ENCODE measurements around the gene TRIM24.

The TRIM24 gene

DNA sequence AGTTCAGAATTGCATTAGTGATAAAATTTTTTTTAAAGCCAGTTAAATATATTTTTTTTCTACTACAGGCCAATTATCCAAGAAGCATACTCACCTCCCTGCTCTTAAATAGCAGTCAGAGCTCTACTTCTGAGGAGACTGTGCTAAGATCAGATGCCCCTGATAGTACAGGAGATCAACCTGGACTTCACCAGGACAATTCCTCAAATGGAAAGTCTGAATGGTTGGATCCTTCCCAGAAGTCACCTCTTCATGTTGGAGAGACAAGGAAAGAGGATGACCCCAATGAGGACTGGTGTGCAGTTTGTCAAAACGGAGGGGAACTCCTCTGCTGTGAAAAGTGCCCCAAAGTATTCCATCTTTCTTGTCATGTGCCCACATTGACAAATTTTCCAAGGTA is 119.1 kb downstream of the TRIM24 start:
- no peak for DNase-seq (ENCODE audit: low spot score)

DNA sequence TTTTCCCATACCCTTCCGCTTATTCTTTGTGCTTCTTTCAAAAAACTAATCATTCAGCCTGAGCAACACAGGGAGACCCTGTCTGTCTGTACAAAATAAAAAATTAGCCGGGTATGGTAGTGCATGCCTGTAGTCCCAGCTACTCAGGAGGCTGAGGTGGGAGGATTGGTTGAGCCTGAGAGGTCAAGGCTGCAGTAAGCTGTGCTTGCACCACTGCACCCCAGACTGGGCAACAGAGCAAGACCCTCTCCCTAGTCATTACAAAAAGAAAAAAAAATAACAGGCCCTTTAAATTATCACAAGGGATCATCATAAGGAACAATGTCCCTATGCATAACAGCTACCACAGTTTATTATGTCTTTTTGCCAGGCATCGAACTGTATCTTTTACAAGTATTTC is 119.6 kb downstream of the TRIM24 start:
- no peak for DNase-seq (ENCODE audit: low spot score)

DNA sequence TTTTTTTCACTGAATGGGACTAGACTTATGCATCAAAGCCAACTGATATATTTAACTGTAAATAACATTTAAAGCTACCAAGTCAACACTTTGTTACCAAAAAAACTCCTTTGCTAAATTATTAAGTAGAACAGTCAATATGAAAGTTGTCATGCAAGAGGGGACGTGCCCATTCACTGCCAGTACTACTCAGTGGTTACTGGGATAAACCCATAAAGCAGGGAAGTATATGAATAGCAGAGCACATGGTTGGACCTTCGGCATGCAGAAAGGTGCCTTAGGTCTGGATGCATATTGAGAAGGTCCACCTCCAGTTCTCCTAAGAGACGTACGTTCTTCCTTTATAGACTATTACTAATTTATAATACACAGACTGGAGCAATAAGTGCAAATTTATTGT is 121.0 kb downstream of the TRIM24 start:
- DNase-seq (ENCODE audit: low spot score): no peak

DNA sequence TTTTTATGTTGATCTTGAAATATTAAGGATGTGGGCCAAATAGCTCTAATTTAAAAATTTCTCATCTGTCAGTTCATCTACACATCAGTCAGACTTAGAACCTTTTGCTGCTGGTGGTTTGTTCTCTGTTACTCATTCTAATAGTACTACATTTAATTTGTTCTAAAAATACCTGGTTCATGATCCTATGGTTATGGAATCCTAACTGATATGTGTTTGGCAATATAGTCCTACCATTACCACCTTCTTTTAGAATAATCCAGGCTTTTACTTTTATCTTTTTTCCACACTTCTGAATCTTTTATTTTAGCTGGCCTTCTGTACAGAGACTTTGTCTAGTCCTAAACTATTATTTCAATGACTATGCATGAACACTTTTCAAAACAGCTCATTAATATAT is 124.2 kb downstream of the TRIM24 start:
- DNase-seq (ENCODE audit: low spot score): no peak

DNA sequence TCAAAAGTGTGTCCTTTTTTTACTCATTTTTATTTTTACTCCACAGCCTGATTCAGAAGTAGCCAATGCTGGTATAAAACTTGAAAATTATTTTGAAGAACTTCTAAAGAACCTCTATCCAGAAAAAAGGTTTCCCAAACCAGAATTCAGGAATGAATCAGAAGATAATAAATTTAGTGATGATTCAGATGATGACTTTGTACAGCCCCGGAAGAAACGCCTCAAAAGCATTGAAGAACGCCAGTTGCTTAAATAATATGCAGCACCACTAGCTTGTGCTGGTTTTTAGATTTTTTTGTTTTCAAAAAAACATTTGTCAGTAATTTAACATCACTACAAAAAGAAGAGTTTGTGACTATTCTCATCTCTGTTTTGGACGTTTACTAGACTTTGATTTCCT is 124.6 kb downstream of the TRIM24 start:
- no peak for DNase-seq (ENCODE audit: low spot score)

DNA sequence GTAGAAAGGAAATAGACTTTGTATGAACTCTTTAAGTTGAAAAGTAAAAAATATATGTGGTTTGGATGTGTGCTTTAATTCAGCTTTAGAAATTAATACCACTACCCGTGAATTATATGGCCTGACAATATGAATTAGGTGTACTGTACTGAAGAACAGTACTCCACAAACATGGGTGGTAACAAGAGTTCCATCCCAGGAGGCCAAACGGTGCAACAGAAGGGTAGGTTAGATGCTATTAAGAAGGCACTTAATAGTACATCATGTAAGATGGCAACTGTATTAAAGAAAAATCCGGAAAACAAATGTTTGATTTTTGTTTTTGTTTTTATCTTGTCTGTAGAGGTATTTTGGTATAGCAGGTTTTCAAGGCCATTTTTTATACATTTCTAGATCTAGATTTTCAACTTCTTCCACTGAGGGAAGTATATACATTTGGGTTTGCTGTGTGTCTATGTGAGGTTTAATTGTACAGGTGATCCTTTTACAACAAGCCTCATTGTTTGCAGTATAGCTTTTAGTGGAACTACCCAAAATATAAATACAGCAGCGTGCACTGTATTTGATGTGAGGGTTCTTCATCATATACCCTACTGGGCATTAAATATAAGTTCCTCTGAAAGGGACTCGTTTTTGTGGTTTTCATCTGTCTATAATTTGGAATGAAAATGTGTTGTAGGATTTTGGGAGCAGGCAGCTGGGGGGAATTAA is 125.4 kb downstream of the TRIM24 start:
- DNase-seq (ENCODE audit: low spot score): no peak

DNA sequence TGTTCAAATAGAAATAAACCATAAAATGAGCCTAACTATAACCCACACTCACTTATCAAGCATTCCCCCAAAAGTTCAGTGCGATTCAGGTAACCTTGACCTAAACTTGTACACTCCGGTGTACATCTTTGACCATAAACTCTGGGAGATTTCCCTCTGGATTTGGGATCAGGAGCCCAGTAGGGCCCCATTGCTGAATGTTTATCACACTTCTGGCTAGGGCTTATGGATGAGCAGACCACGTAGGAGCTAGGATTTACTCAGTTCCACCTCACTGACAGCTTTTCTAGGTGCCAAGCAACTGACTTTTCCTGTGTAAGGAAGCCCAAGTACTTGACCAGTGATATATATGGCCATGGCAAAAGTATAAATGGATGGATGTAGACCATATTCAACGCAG is 127.4 kb downstream of the TRIM24 start:
- DNase-seq (ENCODE audit: low spot score): no peak

DNA sequence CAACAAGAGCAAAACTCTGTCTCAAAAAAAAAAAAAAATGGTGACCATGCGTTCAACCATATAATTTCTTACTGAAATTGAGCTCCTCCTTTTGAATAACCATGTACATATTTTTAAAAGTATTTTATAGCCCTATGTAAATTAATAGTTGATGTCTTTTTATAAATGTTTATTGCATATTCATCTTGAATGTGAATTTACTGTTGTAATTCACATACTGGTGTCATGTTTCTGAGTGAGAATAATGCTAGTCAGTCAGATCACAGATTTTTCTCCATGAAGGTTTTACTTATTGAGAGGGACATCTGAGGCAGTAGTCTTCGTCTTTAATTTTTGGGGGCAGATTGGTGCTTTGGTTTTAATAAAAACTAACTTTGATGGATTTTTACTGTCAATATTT is 128.9 kb downstream of the TRIM24 start:
- DNase-seq (ENCODE audit: low spot score): no peak

DNA sequence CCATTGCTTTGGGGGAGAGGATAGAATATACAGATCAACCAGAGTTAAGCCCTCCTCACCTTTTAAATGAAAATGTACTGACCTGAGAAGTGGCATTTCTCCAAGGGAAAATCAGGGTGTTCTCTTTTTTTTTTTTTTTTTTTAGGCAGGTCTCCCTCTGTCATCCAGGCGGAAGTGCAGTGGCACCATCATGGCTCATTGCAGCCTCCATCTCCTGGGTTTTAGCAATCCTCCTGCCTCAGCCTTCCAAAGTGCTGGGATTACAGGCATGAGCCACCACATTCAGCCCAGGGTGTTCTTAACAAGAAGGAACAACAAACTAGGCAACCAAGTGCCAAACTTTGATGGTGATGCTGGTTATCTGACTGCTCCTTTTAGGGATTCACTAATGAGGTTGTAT is 130.1 kb downstream of the TRIM24 start:
- no peak for DNase-seq (ENCODE audit: low spot score)

DNA sequence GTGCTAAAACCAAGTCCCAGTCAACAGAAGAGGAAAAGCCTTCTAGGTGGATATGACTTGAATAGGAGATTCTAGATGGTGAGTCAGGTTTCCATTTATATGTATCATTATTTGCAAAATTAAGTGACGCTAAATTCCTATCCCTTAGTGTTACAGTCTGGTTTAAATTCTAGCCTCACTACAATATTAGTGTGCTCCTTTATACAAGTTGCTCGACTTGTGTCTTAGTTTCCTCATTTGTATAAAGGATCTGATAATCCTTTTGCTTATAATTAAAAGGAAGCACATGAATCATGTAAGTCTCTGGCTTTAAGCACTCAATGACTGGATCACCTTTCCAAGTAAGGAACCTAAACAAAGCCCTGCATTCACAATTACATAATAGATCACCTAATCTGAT is 135.4 kb downstream of the TRIM24 start:
- no peak for DNase-seq (ENCODE audit: low spot score)

DNA sequence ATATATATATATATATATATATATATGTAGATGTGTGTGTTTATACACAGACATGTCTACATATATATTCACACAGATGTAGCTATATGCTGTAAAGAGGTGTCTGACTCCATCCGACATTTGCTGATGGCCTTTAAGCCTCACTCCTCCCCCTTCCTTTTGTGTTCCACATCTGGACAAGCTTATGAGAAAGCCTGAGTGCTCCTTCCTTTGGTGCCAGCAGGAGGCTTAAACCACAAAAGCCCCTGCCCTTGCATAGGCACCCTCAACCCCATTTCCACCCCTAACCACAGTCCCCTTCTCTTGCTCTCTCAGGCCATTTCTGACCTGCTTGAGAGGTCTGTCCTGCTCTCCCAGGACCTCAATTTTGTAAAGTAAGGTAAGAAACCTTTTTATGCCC is 142.4 kb downstream of the TRIM24 start:
- DNase-seq (ENCODE audit: low spot score): no peak

DNA sequence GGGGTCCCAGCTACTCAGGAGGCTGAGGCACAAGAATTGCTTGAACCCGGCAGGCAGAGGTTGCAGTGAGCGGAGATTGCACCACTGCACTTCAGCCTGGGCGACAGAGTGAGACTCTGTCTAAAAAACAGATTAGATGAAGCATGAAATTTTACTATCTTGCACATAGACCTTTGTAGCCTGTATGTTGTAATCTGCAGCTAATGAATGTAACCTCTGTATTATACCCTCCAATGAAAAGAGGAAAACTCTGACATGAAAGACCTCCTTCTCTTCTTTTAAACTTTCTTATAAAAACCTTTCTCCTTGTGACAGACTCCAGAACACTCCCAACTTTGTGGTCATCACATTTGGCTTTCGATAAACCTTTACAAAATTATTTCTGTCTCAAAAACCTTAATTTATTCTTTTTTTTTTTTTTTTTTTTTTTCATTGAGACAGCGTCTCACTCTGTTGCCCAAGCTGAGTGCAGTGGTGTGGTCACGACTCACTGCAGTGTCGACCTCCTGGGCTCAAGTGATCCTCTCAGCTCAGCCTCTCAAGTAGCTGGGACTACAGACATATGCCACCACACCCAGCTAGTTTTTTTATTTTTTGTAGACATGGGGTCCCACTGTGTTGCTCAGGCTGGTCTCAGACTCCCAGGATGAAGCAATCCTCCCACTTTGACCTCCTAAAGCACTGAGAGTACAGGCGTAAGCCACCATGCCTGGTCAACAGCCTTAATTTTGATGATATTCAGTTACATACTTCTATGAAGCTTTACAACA is 143.7 kb downstream of the TRIM24 start:
- DNase-seq (ENCODE audit: low spot score): no peak

DNA sequence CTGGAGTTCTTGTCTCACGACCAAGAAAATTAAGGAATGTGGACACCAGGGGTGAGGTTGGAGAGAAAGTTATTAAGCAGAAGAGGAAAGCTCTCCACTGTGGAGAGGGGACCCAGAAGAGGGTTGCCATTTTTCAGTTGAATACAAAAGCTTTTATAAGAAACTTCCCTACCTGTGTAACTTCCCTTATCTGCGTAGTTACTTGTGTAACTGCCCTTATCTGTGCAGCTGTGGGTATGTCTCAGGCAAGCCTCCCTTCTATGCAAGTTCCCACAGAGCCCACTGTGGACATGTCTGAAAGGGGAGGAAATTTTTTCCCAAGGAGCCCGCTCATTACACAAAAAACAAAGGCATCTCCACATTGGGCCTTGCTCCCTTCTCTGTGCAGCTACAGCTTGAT is 146.2 kb downstream of the TRIM24 start:
- no peak for DNase-seq (ENCODE audit: low spot score)

DNA sequence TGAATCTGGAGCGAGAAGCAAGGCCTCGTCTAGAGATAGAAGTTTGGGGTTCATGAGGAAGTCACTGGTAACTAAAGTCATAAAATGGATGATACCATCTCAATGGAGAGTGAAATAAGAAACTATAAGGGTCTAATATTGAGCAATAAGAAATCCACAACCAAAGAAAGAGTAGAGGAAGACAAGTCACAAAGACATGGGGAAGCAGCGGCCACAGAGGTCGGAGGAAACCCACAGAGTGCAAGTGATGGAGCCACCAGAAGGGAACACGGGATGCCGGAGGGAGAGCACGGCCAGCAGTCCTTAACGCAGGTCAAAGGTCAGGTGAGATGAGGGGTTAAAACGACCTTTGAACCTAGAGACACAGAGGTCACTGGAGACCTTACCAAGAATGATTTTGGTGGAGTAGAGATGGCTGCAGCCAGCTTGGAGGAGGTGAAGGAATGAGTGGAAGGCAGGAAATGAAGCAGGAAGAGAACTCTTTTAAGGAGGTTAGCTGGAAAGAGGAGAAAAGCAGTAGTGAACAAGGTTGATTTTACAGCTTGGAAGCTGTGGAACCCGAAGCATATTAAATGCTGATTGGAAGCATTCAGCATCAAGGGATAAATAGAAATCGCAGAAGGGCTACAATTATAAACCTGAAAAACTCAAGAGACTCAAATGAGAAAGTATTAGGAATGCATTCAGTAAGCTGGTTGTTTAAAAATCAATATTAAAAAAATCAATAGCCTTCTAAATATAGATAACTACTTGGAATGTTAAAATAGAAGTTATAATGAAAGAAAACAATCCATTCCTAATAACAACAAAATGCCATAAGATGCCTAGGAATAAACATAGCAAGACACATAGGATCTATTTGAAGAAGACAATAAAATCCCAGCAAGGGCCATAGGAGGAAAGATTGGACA is 147.4 kb downstream of the TRIM24 start:
- DNase-seq (ENCODE audit: low spot score): no peak

DNA sequence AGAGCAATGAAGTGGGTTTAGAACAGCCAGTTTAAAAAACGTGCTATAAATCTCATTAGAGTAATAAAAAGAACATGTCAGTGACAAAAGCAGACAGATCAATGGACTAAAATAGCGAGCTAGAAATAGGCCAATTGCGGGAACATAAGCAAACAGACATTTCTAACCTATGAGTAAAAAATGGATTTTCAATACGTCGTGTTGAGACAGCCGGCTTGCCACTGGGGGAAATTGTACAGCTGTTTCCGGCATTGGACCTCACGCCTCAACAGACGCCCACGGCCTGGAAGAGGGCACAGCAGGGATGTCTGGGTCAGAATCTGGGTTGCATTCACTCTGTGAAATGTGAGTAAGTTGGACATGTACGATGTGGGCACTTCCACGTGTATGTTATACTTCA is 148.2 kb downstream of the TRIM24 start:
- DNase-seq (ENCODE audit: low spot score): peak; percentile 30

DNA sequence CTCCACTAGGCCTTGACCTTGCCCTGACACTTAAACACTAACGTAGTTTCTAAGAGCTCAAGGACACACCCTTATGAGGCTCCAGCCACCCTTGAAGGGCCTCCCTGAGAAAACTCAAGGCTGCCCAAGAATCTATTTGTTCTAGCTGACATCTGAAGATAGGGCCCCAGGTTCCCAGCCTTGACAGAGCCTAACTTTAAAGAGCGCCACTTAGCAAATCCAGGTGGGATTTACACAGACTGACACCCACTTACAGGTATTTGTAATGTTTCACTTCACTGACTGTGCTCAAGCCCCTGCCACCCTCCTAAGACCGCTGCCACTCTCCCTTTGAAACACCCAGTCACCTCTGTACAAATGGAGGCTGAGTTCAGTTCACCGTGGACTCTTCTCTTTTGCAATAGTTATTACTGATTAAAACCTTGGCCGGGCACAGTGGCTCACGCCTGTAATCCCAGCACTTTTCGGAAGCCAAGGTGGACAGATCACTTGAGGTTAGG is 150.7 kb downstream of the TRIM24 start:
- DNase-seq (ENCODE audit: low spot score): no peak

DNA sequence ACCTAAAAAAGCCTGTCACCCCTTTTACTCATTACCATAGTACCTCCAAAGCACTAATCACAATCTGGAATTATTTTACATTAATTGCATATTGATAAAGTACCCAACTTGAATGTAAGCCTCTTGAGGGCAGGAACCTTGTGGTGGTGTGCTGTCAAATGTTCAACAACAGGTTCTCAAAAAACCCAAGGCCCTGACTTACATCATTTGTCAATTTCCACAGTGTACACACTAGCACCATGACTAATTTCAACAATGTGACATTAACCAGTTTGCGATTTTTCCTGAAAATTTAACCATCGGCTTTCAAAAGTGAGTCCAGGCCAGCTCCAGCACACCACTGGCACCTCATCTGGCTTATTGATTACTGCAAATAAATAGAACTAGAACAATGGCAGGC is 153.6 kb downstream of the TRIM24 start:
- no peak for DNase-seq (ENCODE audit: low spot score)

DNA sequence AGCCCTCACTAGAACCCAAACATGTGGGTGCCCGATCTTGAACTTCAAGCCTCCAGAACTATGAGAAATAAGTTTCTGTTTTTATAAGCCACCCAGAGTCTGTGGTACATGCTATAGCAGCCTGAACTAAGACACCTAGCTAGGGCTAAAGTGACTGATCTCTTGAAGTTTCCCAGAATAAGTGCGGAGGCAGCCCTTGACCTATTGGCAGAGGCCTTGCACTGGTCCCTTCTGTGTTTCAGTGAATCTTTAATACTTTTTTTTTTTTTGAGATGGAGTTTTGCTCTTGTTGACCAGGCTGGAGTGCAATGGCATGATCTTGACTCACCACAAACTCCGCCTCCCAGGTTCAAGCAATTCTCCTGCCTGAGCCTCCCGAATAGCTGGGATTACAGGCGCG is 156.0 kb downstream of the TRIM24 start:
- no peak for DNase-seq (ENCODE audit: low spot score)

DNA sequence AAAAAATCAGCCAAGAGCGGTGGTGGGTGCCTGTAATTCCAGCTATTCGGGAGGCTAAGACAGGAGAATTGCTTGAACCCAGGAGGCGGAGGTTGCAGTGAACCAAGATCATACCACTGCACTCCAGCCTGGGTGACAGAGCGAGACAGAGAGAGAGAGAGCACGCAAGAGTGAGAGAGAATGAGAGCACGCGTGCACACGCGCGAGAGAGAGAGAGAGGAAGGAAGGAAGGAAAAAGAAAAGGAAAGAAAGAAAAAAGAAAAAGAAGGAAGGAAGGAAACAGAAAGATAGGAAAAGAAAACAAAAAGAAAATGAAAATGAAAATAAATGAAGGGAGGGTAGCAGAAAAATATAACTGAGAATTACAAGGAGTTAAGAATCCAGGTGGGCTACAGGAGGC is 158.4 kb downstream of the TRIM24 start:
- DNase-seq (ENCODE audit: low spot score): no peak

DNA sequence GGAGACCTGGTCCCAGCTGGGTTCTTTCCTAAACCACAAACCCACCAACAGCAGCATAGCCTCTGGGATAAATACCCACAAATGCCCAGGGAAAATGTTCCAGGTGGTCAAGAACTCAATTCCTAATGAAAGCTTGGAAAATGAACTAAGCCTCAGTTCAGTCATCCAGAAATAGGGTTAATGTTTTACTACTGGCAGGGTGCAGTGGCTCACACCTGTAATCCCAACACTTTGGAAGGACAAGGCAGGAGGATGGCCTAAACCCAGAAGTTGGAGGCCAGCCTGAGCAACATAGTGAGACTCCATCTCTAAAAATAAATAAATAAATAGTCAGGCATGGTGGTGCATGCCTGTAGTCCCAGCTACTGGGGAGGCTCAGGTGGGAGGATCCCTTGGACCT is 158.9 kb downstream of the TRIM24 start:
- DNase-seq (ENCODE audit: low spot score): no peak

DNA sequence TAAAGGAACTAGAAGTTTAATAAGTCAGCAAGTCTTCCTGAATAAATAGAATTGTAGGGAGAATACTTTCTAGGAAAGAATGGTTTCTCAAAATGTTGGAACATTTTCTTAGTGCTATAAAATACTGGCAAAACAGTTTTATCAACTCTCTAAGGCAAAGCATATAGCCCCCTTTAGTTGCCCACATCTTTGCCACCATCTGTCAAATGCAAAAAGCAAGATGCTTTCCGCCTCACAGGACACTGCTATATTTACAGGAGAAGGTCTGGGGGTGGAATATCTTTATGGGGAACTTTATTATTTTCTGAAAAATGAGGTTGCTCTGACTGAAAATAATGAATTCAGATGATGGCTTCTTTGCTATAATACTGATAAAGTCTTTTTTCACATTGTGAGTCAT is 162.8 kb downstream of the TRIM24 start:
- no peak for DNase-seq (ENCODE audit: low spot score)

DNA sequence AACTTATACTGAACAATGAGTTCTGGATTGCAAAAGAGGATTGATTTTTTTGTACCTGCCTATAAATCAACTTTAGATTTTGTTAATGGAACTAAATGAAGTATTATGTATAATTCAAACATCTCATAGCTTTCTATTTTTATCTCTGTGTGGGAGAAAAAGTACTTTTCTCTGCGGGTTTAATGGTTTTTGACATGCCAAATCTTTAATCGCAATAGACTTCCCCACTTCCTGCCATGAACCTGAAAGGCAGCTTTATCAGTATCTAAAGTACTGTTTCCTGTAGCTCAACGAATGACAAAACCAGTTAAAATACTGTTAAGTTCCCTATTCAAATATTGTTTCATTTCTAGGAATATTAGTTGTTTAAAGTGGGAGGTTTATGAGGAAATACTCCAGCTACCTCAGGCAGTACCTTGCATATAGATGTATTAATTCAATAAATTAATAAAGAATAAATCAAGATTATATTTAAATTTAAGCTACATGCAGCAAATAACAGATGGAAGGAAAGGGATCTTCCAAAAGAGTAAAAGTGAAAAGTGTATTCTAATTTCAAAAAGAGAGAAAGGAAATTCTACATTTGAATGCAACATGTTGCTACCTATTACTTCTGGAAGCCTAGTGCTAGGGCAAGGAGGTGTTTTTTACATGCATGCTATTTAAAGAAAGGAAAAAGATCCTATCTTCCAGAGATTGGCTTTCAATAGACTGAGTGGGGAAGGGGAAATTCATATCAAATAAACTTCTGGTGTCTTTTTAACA is 165.2 kb downstream of the TRIM24 start:
- no peak for DNase-seq (ENCODE audit: low spot score)
